HG03575 (cell line): ENCODE measurements around the gene PDK2.

Experiments used
- ATAC-seq: cut with Tn5 transposase; IDR thresholded peaks from one replicate; pipeline ENCODE4 v1.9.1; 2021; ENCODE audit not compliant: unreplicated experiment, insufficient number of reproducible peaks, low FRiP score; ENCODE audit errors: extremely low read depth

The PDK2 gene

GRCh38 chr17:50096092-50096491, 941 bp downstream of the PDK2 start:
- no peak for ATAC-seq

DNA sequence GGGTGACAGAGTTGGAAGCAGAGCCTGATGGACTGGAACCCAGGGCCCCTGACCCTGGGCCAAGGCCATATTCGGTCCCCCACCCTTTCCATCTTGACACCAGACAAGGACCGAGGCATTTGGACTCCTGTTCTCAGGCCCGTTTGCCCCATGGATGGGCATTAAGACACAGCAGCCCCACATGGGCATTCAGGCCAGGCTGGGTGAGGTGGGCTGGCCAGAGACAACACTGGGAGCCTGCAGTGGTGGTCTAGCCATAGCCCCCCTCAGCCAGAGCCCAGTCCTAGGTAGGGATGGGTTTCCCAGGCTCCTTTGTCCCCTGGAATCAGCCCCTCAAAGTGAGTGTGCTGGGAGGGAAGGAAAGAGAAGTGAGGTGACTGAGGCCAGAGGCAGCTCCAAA, 1.6 kb downstream of the PDK2 start:
- no peak for ATAC-seq

GRCh38 chr17:50097455-50097854, 2.3 kb downstream of the PDK2 start:
- ATAC-seq = no peak

- ATAC-seq = no peak
Measured at GRCh38 chr17:50097926-50098325, 2.8 kb downstream of the PDK2 start.

DNA sequence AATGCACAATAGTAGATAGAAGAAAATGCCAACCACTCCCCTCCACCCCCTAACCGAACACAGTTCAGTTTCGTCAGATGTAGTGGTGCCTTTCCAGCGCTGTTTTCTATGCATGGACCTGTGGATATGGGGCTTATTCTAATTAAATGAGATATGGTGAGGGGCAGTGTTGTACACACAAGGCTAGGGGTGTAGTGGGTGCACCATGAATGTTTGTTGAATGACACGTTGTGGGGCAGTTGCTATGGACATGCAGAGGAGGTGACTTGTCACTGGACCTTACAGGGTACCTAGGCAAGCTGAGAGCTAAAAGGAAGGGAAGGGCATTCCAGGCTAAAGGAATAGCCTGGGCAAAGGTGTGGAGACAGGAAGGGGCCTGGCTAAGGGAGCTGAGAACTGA, 3.4 kb downstream of the PDK2 start:
- no peak for ATAC-seq

DNA sequence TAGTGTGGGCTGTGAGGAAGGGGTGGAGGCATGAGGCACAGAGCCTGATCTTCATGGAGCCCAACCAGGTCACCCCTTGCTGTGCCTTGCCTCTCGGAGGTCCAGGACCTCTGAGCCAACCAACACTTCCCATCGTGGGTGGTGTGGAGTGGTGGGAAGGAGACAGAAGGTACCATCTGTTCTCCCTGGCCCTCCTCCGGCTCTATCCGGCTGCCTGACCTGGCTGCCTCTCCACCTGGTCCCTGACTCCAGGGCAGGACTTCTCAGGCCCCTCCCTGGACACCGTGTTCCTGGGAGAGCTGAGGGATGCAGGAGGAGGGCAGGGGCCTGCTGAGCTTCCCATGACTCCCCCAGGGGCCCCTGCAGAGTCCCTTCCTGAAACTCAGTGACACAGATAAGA, 3.9 kb downstream of the PDK2 start:
- ATAC-seq = no peak

DNA sequence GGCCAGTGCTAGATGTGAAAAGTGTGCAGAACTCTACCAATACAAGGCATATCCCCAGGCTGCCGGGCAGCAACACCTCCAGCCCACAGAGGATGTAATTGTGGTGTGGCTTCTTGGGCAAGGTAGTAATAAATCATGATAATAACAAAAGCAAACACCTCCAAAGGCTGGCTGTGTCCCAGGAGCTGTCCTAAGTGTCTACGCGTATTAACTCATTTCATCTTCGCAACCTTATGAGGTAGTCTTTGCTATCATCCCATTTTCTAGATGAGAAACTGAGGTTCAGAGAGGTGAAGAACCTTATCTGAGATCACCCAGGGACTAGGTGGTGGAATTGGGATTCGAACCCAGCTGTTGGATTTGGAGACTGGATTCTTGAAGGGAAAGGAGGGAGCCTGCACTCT, 5.3 kb downstream of the PDK2 start:
- no peak for ATAC-seq

DNA sequence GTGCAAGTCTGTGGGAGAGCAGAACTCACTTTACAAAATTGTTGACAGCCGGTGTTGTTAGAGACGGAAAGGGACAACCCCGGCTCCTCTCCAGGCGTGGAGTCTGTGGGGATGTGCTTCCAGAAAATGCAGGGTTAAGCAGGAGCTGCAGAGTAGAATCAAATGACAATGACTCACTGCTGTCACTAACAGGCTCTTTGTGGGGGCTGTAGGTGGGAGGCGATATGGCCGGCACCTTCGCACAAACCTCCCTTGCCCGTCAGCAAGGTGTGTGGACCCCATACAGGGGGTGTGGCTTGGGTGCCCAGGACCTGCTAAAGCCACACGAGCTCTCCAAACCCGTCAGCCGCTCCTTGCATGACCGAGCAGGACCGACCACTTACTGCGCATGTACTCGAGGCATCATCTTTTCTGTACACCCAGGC, 5.8 kb downstream of the PDK2 start:
- ATAC-seq = no peak

GRCh38 chr17:50101346-50102163, 6.4 kb downstream of the PDK2 start:
- no peak for ATAC-seq

- ATAC-seq = no peak
Measured at GRCh38 chr17:50102164-50102991, 7.2 kb downstream of the PDK2 start.

GRCh38 chr17:50103252-50103651, 8.1 kb downstream of the PDK2 start:
- no peak for ATAC-seq

GRCh38 chr17:50103941-50104340, 8.8 kb downstream of the PDK2 start:
- no peak for ATAC-seq

DNA sequence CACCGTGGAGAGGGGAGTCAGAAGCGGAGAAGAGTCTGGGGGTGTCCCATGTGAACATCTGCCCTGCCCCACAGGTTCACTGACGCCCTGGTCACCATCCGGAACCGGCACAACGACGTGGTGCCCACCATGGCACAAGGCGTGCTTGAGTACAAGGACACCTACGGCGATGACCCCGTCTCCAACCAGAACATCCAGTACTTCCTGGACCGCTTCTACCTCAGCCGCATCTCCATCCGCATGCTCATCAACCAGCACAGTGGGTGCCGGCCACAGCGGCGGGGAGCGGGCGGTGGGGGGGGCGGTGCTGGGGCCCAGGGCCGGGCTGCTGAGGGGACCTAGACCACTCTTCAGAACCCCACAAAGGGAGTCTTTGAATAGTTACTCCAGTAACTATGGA, 10.7 kb downstream of the PDK2 start:
- no peak for ATAC-seq

- ATAC-seq = no peak
Measured at GRCh38 chr17:50106393-50107131, 11.4 kb downstream of the PDK2 start.

GRCh38 chr17:50107790-50108414, 12.8 kb downstream of the PDK2 start:
- ATAC-seq = no peak

DNA sequence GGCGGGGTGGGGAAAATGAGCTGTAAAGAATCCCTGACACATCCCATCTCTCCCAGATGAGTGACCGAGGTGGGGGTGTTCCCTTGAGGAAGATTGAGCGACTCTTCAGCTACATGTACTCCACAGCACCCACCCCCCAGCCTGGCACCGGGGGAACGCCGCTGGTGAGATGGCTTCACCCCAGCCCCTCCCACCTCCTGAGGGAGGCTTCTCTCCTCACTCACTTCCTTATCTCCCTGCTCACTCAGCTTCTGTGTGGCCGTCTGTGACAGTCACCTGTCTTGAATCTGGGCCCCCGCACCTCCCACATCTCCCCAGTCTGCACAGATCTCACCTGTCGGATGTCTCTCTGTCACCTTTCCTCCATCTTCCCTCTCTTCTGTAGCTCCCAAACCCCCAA, 13.4 kb downstream of the PDK2 start:
- ATAC-seq = no peak

DNA sequence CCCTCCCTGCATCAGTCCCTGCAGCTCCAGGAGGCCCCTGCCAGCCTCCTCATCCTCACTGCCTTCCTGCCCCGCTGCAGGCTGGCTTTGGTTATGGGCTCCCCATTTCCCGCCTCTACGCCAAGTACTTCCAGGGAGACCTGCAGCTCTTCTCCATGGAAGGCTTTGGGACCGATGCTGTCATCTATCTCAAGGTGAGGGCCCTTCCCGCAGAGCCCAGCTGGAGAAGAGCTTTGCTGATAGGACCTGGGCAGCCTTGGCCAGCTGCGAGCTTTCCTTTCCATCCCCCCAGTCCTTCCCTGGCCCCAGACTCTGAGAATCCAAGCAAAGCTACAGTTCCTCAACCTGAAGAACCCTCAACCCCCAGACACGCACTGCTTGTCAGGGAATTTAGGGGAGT, 14.1 kb downstream of the PDK2 start:
- no peak for ATAC-seq

DNA sequence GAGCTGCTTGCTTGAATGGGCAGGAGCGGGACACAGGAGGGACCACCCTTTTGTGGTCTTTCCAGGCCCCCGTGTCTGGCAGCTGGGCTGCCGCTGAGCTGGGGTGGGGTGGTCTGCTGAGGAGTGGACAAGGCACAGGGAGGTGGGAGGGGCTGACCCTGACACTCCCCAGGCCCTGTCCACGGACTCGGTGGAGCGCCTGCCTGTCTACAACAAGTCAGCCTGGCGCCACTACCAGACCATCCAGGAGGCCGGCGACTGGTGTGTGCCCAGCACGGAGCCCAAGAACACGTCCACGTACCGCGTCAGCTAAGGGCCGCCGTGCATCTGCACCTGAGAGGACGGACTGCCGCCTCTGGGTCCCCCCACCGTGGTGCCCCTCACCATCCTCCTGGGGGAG, 14.6 kb downstream of the PDK2 start:
- no peak for ATAC-seq

DNA sequence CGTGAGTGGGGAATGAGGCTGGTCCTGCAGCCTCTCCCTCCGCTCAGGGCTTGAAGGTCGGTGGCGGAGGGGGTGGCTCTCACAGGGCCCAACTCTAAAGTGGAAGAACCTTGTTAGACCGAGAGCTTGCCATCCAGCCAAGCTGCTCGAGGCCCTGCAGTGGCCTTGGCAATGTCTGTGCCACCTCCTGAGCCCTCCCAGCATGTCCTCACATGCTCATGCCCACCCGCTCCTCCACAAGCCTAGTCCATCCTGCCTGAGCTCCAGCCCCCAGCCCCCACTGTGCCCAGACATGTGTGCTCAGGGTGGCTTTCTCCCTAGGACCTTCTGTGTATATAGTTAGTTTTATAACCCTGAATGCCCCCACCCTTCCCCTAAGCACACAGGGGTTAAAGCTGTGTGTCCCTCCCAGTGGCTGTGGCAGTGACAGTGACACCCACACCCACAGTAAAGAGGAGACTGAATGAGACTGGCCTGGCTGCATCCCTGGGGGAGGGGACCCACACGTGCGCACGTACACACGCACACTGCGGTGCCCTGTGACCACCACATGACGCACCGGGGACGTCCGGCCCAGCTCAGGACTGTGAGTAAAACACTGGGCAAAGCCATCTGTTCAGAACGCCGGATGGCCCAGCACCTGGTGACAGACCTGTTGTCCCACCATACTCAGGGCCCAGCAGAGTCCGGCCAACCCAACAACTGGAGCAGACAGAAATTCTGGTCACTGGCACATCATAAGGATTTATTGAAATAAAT, 15.6 kb downstream of the PDK2 start:
- no peak for ATAC-seq
